Pulmonary artery endothelial cell (primary cell): ENCODE data around the gene ST7. TPM values are rescaled to one million over a fixed set of nuclear protein-coding genes. Genes with fewer than 3 reads are reported as not detected.

Source experiments
- DNase-seq: peaks from one replicate; pipeline ENCODE4 v3.0.0-alpha.2; 2011; ENCODE audit warnings: low read depth, low spot score
- total RNA-seq: library from RNA; depleted of rRNA; stranded (reverse); fragments of >200 nt; gene quantifications from 2 replicates; pipeline ENCODE4 v1.2.3, GENCODE V29; 2014

ST7 gene
- total RNA-seq, 1 donor from 2014 or later = 22.4 TPM

GRCh38 chr7:116977172-116977571 is 23.9 kb downstream of the ST7 start:
- DNase-seq = no peak

DNA sequence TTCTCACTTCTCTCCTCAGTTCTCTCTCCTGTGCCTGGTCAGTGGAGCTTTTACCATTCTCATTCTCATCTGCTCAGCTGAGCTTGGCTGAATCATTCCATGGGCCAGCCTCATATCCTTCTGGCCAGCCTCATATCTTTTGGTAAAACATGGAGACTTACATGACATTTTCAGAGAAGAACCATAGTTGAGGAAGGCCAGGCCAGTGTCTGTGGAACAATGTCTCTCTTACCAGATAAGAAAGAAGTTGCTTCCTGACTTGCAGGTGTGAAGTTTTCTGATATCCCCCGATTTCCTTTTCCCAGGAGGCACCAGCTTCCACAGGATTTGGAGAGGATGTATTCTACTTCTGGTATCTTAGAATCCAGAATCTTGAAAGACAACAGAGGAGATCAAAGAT is 24.7 kb downstream of the ST7 start:
- no peak for DNase-seq

DNA sequence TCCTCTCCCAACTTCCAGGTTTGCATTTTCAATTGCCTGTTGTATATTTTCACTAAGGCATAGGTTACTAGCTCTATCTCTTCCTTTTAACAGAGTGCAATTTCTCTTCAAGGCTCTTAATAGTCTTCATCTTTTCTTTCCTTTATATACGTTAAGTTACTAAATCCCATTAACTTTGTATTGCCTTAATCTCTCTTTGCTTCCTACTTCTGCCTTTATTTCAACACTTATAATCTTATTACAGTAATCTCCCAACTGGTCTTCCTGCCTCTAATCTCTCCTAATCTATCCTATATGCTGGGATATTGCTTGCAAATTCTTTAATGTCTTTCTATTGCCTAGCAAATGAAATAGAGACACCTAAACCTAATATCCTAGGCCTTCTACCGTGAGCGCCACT is 26.1 kb downstream of the ST7 start:
- no peak for DNase-seq

- no peak for DNase-seq
Measured at GRCh38 chr7:116980354-116980753, 27.1 kb downstream of the ST7 start.

- no peak for DNase-seq
Measured at GRCh38 chr7:116981939-116982338, 28.6 kb downstream of the ST7 start.

DNA sequence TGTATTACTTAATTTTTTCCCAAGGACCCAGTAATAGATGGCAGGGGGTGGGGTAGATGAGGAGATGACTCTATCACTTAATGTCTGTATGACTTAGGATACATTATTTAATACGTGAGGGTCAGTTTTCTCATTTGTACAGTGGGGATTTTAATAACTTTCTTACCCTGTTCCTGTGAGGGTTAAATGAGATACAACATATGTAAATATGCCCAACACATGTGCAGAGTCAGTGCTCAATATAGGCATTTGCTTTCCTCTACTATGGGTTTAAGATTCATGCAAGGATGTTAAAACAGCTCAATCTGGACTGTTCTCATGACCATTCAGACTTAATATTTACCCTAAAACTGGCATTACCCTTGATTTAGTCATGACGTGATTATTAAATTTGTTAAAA is 31.2 kb downstream of the ST7 start:
- no peak for DNase-seq

DNA sequence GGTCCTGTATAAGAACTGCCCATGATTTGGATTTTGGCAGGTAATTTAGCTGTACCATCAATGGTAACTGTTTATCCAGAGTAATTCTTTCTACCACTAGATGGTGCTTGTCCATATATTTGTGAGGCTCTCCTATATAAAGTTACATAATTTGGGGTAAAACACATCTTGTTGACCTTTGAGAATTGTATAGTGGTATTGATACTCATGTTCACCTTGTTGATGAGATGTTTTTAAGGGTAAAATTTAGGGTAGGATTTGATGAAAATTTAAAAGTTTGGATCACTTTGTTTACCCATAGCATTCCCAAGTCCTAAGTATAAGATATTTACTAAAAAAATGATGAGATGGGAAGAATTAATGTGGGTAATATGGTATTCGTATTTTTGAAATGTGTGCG is 31.6 kb downstream of the ST7 start:
- DNase-seq = no peak

DNA sequence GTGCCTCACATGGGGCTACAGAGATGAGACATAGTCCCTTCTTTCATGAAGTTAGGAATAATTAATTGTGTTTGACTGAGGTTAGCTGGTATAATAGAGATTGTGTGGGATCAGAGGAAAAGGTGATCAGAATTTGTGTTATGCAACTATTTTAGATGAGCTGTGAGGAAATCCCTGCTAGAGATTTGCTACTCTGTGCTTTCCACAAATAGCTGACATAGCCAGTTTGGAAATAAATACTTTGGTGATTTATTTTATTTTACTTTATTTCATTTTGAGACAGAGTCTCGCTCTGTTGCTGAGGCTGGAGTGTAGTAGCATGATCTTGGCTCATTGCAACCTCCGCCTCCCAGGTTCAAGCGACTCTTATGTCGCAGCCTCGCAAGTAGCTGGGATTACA is 32.3 kb downstream of the ST7 start:
- no peak for DNase-seq

DNA sequence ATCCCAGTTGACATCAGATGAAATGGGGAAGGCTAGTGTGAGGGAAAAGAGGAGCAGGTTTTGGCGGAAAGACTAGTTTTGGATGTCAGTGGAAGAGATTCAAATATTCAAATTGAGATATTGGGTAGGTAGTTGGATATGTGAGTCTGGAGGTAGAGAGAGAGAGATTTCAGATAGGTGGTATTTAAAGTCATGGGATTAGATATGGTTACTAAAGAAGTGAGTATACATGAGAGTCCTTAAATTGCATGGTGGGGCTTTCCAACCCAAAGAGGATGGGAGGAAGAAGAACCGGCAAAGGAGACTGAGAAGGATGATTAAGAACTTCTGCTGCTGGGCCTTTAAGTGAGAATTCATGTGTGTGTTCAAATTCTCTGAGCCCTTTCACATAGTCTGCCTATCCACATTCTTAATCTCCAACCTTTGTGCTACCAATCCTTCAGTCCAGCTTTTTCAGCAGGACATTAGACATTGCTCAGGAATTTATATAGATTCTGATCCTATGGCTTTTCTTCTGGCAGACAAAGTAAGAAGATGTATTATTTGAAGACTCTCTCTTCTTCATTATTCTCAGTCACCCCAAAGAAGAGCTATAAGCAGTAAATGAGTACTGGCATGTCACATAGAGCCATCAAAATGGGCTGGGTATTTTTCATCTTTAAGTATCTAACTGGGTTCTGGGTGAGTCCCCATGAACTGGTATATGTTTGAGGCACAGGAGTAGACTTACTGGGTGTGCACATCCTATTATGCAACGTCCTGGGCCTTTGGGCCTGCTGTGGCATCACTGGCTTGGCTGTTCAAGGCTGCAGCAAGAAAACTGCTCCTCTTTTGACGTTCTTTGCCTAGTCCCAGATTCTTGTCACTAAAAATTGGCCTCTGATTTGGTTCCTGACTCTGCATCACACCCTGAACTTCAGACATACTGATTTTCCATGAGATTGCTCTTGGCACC is 33.6 kb downstream of the ST7 start:
- DNase-seq = no peak

DNA sequence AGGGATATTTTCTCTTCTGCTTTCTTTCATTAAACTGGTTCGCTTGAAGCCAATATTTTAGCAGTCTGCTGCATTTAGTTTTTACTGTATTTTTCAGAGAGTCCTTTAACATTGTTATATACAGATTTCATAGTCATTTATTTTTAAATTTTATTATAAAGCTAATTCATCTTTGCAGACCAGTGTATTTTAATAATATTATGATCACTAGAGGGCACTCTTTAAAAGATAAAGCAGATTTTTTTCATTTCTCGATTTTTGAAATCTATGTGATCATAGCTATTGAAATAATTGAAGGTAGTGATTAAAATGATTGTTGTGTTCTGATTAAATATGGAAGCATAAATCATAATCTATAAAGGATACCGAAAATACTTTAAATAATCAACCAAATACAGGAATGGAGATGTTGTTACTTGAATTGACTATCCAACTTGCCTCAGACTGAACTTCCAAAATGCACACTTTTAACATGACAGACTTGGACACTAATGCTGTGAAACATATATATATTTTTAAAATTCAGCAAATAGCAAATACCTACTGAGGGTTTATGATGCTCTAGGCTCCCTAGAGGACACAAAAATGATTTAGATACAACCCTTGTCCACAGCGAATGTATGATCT is 35.2 kb downstream of the ST7 start:
- DNase-seq = no peak

- DNase-seq = no peak
Measured at GRCh38 chr7:116990056-116990455, 36.8 kb downstream of the ST7 start.

DNA sequence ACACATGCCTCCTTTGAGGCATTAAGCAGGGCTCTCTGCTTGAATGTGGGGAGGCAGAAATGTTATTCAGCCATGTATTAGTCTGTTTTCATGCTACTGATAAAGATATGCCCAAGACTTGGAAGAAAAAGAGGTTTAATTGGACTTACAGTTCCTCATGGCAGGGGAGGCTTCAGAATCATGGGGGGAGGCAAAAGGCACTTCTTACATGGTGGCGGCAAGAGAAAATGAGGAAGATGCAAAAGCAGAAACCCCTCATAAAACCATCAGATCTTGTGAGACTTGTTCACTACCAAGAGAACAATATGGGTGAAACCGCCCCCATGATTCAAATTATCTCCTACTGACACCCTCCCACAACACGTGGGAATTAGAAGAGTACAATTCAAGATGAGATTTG is 37.9 kb downstream of the ST7 start:
- no peak for DNase-seq

GRCh38 chr7:116994611-116995010 is 41.3 kb downstream of the ST7 start:
- DNase-seq = no peak

GRCh38 chr7:116997972-116998371 is 44.7 kb downstream of the ST7 start:
- no peak for DNase-seq

GRCh38 chr7:116998567-116999175 is 45.4 kb downstream of the ST7 start:
- DNase-seq = no peak

DNA sequence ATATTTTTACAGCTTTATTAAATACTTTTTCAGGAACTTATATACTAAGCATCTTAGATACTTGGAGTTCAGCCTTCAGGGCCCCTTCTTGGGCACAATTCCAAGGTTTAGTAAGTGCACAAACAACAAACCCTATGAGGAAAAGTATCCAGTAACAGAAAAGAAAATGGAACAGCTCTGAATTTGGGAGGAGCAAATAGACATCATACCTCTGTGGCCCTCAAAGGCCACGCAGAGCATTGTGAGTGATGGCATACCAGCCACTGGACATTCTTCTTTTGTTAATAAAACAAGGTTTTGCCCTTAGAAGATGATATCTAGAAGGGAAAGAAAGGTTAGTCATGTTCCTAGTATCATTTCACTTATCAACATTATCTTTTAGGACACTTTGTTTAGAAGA is 46.0 kb downstream of the ST7 start:
- no peak for DNase-seq

DNA sequence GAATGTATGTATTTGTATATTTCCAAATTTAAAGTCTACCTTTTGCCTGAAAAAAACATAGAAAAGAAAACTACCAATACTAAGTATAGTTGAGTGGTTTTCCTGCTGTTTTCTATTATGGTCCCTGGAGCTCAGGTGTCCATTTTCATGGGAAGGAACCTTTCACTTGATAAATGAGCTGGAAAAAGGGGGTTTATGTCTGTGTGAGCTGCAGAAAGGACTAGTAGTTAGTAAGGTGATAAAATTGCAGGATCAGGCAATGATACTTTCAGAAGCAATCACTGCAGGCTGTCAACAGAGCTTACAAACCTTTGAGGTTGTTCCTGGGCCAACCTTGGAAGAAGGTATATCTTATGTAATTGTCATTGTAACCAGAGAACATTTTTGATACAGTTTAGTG is 48.0 kb downstream of the ST7 start:
- no peak for DNase-seq

GRCh38 chr7:117004899-117005298 is 51.6 kb downstream of the ST7 start:
- DNase-seq = no peak

GRCh38 chr7:117005449-117005848 is 52.1 kb downstream of the ST7 start:
- no peak for DNase-seq

DNA sequence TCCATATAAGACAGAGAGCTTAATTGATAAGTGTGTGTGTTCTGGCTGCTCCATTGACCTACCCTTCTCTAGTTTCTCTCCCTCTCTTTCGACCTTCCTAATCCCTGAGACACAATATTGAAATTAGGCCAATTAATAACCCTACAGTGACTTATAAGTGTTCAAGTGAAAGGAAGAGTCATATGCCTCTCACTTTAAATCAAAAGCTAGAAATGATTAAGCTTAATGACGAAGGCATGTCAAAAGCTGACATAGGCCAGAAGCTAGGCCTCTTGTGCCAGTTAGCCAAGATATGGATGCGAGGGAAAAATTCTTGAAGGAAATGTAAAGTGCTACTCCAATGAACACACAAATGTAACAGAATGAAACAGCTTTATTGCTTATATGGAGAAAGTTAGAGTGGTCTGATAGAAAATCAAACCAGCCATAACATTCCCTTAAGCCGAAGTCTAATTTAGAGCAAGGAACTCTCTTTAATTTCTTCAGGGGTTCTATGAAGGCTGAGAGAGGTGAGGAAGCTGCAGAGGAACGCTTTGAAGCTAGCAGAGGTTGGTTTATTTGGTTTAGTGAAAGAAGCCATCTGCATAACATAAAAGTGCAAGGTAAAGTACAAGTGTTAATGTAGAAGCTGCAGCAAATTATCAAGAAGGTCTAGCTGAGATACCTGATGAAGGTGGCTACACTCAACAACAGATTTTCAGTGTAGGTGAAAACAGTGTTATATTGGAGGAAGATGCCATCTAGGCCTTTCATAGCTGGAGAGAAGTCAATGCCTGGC is 53.8 kb downstream of the ST7 start:
- no peak for DNase-seq

GRCh38 chr7:117008118-117008885 is 55.0 kb downstream of the ST7 start:
- DNase-seq = no peak
